GM20000 (cell line): ENCODE results near the gene THAP8.

ENCODE experiments used
- DNase-seq: peaks from one replicate; pipeline ENCODE4 v3.0.0; 2012; ENCODE audit warnings: low spot score
- TF ChIP-seq, protein P1 (sequence below): IDR thresholded peaks from 2 replicates; pipeline ENCODE4 v1.5.1; 2012; ENCODE audit warnings: mild to moderate bottlenecking, control low read depth; ENCODE audit errors: extremely low read depth, missing control alignments

The THAP8 gene

DNA sequence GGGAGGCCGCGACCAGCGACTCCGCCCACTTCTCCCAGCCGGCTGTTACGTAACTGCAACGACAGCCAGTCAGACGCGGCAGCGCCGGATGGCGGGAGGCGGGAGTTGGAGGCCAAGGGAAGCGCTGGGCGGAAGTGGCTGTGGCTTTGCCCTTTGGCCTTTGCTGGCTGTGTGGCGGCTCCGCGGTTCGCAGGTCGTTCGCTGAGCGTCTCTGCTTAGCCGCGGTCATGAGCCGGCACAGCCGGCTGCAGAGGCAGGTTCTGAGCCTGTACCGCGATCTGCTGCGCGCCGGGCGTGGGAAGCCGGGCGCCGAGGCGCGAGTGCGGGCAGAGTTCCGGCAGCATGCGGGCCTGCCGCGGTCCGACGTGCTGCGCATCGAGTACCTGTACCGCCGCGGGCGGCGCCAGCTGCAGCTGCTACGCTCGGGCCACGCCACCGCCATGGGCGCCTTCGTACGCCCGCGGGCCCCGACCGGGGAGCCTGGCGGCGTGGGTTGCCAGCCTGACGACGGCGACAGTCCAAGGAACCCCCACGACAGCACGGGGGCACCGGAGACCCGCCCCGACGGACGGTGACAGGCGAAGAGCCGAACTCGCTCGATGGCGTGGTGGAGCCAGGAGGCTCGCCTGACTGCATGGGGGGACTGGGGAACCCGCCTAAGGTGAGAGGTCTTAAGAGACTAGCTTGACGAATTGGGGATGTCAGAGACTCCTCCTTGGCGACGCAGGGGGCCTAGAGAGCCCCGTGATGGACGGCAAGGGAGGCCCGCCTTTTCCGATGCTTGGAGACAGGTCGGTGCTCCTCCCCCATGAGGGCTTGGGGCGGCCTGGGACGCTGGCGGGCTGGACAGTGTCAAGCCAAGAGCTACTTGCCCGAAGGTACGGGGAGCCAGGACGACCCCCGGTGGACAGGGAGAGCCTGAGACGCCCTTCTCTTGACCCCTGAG is 58.8 kb downstream of the THAP8 start, which contains the start of gene SDHAF1:
Gene SDHAF1, plus strand, starts transcription at position 141 of the 946 bp plus-strand sequence. Its CDS starts 87 bp downstream, at position 228.
- DNase-seq: peak; percentile 99
- TF ChIP-seq, protein P1, sequence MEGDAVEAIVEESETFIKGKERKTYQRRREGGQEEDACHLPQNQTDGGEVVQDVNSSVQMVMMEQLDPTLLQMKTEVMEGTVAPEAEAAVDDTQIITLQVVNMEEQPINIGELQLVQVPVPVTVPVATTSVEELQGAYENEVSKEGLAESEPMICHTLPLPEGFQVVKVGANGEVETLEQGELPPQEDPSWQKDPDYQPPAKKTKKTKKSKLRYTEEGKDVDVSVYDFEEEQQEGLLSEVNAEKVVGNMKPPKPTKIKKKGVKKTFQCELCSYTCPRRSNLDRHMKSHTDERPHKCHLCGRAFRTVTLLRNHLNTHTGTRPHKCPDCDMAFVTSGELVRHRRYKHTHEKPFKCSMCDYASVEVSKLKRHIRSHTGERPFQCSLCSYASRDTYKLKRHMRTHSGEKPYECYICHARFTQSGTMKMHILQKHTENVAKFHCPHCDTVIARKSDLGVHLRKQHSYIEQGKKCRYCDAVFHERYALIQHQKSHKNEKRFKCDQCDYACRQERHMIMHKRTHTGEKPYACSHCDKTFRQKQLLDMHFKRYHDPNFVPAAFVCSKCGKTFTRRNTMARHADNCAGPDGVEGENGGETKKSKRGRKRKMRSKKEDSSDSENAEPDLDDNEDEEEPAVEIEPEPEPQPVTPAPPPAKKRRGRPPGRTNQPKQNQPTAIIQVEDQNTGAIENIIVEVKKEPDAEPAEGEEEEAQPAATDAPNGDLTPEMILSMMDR: no peak

DNA sequence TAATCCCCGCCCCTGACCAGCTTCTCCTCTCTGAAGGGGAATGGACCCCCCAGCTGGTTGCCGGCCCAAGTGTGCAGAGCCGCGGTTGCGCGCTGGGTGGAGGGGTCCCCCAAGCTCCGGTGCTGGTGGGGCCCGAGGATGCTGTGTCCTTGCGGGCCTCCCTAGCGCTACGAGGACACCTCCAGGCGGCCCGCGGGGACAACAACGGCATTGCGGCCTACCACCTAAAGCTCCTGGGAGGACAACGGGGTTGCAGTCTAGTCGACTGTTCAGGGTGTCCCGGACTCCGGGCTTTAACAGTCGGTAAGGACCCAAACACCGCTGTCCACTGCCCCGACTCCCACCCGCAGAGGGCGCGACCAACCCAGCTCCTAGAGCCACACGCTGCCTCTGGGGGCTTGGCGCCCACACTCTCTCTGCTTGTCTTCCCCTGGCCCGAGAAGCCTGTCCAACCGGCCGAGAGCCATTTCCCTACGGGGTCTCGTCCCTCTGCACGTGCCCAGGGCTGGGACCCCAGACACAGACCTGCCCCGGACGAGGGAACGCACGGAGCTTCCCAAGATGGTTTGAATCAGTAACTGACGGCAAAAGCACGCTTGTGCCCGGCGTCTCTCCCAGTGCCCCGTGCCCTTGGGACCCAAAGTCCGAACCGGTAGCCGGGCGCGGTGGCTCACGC is 60.0 kb downstream of the THAP8 start:
- peak; percentile 61 for DNase-seq

DNA sequence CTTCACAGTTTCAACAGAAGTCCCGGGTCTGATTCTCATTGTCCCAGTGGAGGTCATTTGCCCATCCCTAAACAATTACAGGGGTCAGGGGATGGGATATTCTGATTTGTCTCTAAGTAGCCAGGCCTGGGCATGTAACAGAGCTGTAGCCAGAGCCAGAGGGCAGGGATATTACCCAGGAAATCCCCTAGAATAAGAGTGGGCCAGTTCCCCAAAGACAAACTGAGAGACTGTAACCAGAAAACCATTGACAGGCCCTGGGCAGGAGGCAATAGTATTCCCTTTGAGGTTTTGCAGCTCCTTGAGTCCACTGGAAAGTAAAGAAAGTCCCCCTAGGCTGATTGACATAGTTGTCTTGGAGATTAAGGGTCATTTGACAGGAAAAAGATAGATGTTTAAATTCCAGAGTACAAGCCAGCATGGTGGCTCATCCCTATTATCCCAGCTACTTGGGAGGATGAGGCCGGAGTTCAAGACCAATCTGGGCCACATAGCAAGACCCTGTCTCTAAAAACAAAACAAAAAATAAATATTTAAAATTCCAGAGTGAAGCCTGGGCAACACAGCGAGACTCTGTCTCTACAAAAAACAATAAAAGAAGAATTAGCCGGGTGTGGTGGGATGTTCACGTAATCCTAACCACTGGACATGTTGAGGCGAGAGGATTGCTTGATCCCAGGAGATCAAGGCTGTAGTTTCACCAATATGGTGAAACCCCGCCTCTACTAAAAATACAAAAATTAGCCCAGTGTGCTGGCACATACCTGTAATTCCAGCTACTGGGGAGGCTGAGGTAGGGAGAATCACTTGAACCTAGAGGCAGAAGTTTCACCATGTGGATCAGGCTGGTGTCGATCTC is 60.9 kb downstream of the THAP8 start:
- peak; percentile 58 for DNase-seq
- TF ChIP-seq, protein P1: no peak

More for the DNA sequence above, 60.0 kb downstream of the THAP8 start:
- TF ChIP-seq, protein P1: no peak

DNA sequence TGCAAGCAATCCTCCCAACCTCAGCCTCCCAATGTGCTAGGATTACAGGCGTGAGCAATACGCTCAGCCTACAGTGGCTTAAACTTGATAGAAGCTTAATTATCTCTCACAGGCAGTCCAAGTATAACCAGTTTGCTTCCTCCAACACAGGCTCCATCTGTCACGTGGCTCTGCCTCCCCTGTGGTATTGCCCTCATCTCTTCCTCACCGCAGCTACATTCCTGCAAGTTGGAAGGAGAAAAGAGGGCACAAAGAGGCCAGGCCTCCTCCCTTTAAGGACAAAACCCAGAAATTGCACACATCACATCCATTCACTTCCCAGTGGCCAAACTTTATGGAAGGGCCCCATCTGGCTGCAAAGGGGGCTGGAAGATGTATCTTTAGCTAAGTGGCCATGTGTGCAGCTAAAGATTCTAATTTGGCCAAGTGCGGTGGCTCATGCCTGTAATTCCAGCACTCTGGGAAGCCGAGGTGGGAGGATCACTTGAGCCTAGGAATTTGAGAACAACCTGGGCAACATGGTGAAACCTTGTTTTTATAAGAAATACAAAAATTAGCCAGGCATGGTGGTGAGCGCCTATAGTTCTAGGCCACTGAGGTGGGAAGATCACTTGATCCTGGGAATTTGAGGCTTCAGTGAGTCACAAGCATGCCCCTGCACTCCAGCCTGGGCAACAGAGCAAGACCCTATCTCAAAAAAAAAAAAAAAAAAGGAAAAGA is 62.2 kb downstream of the THAP8 start:
- TF ChIP-seq, protein P1: no peak
- no peak for DNase-seq

DNA sequence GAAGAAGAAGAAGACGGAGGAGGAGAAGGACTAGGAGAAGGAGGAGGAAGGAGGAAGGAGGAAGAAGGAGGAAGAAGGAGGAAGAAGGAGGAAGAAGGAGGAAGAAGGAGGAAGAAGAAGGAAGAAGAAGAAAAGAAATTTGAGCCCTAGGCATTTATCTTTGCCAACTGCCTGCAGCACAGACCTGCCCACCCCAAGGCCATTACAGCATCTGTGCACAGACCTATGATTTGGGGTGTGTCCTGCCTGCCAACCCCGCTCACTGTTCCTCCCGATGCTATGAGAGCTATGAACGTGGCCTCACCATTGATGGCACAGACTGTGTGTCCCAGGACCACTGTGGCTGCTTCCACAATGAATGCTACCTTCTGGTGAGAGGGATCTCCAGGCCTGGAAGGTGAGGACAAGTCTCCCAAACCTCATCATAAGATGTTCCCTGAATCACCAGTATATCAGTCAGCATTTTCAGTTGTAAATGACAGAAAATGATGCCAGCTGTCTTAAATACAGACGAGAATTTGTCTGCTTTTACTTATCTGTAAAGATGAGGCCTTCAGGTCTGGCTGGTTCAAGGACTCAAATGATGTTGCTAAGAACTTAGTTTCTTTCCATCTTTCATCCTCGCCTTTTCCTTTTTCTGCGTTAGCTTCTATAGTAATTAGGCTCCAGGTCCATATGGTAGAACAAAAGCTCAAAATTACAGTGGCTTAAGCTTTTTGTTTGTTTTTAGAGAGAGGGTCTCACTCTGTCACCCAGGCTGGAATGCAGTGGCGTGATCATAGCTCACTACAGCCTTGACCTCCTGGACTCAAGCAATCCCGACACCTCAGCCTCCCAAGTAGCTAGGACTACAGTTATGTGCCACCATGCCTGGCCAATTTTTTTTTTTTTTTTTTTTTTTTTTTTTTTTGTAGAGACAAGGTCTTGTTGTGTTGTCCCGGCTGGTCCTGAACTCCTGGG is 63.0 kb downstream of the THAP8 start:
- TF ChIP-seq, protein P1: no peak
- no peak for DNase-seq

DNA sequence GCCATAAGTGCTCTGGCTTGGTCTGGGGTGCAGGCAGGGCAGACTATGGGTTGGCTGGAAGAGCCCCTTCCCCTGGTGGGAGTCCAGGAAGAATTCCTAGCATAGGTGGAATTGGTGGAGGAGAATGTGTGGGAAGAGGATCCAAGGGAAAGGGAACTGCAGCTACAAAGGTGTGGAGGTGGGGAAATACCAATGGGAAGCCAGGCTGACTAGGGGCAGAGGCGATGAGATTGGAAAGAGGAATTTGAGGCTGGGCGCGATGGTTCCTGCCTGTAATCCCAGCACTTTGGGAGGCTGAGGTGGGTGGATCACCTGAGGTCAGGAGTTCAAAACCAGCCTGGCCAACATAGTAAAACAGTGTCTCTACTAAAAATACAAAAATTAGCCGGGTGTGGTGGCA is 63.9 kb downstream of the THAP8 start:
- no peak for DNase-seq
- TF ChIP-seq, protein P1: no peak
